ENCODE results near the gene HTR7. TPM values are rescaled to one million over a fixed set of nuclear protein-coding genes. Genes with fewer than 3 reads are reported as not detected.

Gene HTR7
- total and polyA plus RNA-seq, 8 donors, result 0.04 to 0.37 (median 0.08) TPM; not detected in 2

- Histone ChIP-seq H3K4me1 (no peaks in the 10 kb centered on the region), H3K27ac (no peak overlapping the region), H3K27me3 (no peaks in the 10 kb centered on the region), H3K4me3 (no peak overlapping the region), H3K36me3 (peaks cover 0 to 23% (median 7%) of the 10 kb centered on the region in 3 donors), H3K9me3 (no peaks in the 10 kb centered on the region)
- TF ChIP-seq CTCF (IDR thresholded peaks at IDR 0.05), result no peak
- FAIRE-seq (no peak), DNase-seq (no peak), ATAC-seq (no peak)
- 89 to 95% methylated on average over 2 of the region's 2 CpGs for WGBS, 2 donors
- intact Hi-C loops (cut with DNase I), result no loop called here
These were observed 32.5 kb upstream of the HTR7 start for GRCh38 chr10:90890347-90890746.

- Histone ChIP-seq H3K4me3 (no peak overlapping the region), H3K4me1 (no peaks in the 10 kb centered on the region), H3K9me3 (no peaks in the 10 kb centered on the region), H3K36me3 (peaks cover 0 to 23% (median 7%) of the 10 kb centered on the region in 3 donors), H3K27ac (no peak overlapping the region), H3K27me3 (no peaks in the 10 kb centered on the region)
- DNase-seq, result no peak
- 92 to 98% methylated on average over 1 of the region's 1 CpG for WGBS, 2 donors
- no peak for ATAC-seq
- no peak for FAIRE-seq
- intact Hi-C loops (cut with DNase I), result no loop called here
- TF ChIP-seq CTCF (IDR thresholded peaks at IDR 0.05), result no peak
These were observed 31.8 kb upstream of the HTR7 start for GRCh38 chr10:90889636-90890035.

- FAIRE-seq (no peak), ATAC-seq (no peak), DNase-seq (no peak)
- H3K27me3 ChIP-seq, result no peaks in the 10 kb centered on the region
- intact Hi-C loops (cut with DNase I), result no loop called here
- H3K4me1 ChIP-seq, result no peaks in the 10 kb centered on the region
- WGBS, 2 donors, result 91 to 92% methylated on average over 6 of the region's 6 CpGs
- H3K27ac ChIP-seq, result no peak overlapping the region
- no peaks in the 10 kb centered on the region for H3K9me3 ChIP-seq
- H3K4me3 ChIP-seq, result no peak overlapping the region
- TF ChIP-seq CTCF (IDR thresholded peaks at IDR 0.05), result no peak
- H3K36me3 ChIP-seq, result peaks cover 0 to 18% (median 7%) of the 10 kb centered on the region in 3 donors
These were observed 30.5 kb upstream of the HTR7 start for GRCh38 chr10:90888387-90888786.

- no peak for TF ChIP-seq CTCF (IDR thresholded peaks at IDR 0.05)
- intact Hi-C loops (cut with DNase I), result no loop called here
- DNase-seq, result no peak
- no peaks in the 10 kb centered on the region for H3K4me1 ChIP-seq
- no peak overlapping the region for H3K27ac ChIP-seq
- peak in 1 of 4 donors; percentile 28 for ATAC-seq
- peaks cover 0 to 18% (median 7%) of the 10 kb centered on the region in 3 donors for H3K36me3 ChIP-seq
- no peak overlapping the region for H3K4me3 ChIP-seq
- H3K9me3 ChIP-seq, result no peaks in the 10 kb centered on the region
- FAIRE-seq, result no peak
- H3K27me3 ChIP-seq, result no peaks in the 10 kb centered on the region
- 59 to 63% methylated on average over 6 of the region's 6 CpGs for WGBS, 2 donors
These were observed 29.7 kb upstream of the HTR7 start for GRCh38 chr10:90887555-90887954.

GRCh38 chr10:90885176-90885575, 27.3 kb upstream of the HTR7 start:
- peaks cover 0 to 18% (median 7%) of the 10 kb centered on the region in 3 donors for H3K36me3 ChIP-seq
- intact Hi-C loops (cut with DNase I), result no loop called here
- no peak for TF ChIP-seq CTCF (IDR thresholded peaks at IDR 0.05)
- DNase-seq (no peak), FAIRE-seq (no peak), ATAC-seq (peak in 1 of 4 donors; percentile 20)
- WGBS, 2 donors, result 96 to 100% methylated on average over 1 of the region's 1 CpG
- H3K4me1 ChIP-seq, result no peaks in the 10 kb centered on the region
- H3K27ac ChIP-seq, result no peak overlapping the region
- H3K9me3 ChIP-seq, result no peaks in the 10 kb centered on the region
- no peaks in the 10 kb centered on the region for H3K27me3 ChIP-seq
- H3K4me3 ChIP-seq, result no peak overlapping the region

Measured in pancreas (tissue), 10 donors.